ENCODE results near the gene ARF3. TPM values are rescaled to one million over a fixed set of nuclear protein-coding genes. Genes with fewer than 3 reads are reported as not detected.

The ARF3 gene
- polyA plus RNA-seq, 3 donors, result 56.5 to 88.5 (median 58.4) TPM

- WGBS (ENCODE audit: insufficient coverage), result 8% methylated on average over 43 of the region's 50 CpGs
- Mint-ChIP-seq H3K27ac (peak overlapping the region in 5 of 7 donors; percentile 47 to 83 (median 73)), H3K27me3 (ENCODE audit: low read depth in 3 of 3) (peaks cover 90 to 99% (median 95%) of the 10 kb centered on the region in 3 donors), H3K36me3 (peaks cover 22 to 23% of the 10 kb centered on the region in 2 donors), H3K4me1 (peaks cover 62% of the 10 kb centered on the region), H3K4me3 (peak overlapping the region; percentile 37 to 86), H3K9me3 (peaks cover 2 to 42% (median 28%) of the 10 kb centered on the region in 7 donors)
- DNase-seq, result peak in 2 of 3 donors; percentile 69 to 80
- Histone ChIP-seq H3K27me3 (ENCODE audit: control insufficient read depth in 2 of 2, insufficient read depth in 2 of 2, low read length in 2 of 2) (peaks cover 67 to 96% of the 10 kb centered on the region in 2 donors), H3K4me2 (replicated peaks; ENCODE audit: extremely low read depth, low read length, poor library complexity, severe bottlenecking) (peak overlapping the region; percentile 83), H2AFZ (ENCODE audit: insufficient read depth, low read depth, low read length, poor library complexity, severe bottlenecking) (peak overlapping the region; percentile 64), H3K79me2 (ENCODE audit: insufficient read depth, low read length) (no peaks in the 10 kb centered on the region), H3K27ac (ENCODE audit: low read depth in 1 of 2, low read length in 2 of 2) (no peak overlapping the region), H3K36me3 (replicated peaks in 1 of 2; ENCODE audit: control insufficient read depth in 1 of 2, insufficient read depth in 2 of 2, low read length in 2 of 2) (no peaks in the 10 kb centered on the region), H3K9ac (ENCODE audit: insufficient read depth, low read length, poor library complexity, severe bottlenecking) (no peak overlapping the region), H3K9me3 (replicated peaks in 1 of 2; ENCODE audit: control insufficient read depth in 1 of 2, insufficient read depth in 1 of 2, low read length in 2 of 2) (peaks cover 0 to 41% of the 10 kb centered on the region in 2 donors), H3K4me1 (ENCODE audit: control insufficient read depth in 1 of 2, insufficient read depth in 2 of 2, low read length in 2 of 2) (peaks cover 56 to 59% of the 10 kb centered on the region in 2 donors), H3K4me3 (replicated peaks in 1 of 3; ENCODE audit: low read depth in 2 of 3, low read length in 3 of 3) (peak overlapping the region in 1 of 3 experiments; percentile 72), H4K20me1 (ENCODE audit: insufficient read depth, low read length) (peaks cover 5% of the 10 kb centered on the region)
- intact Hi-C loops (cut with micrococcal nuclease), result loop anchor here in 1 of 2 donors (10.0 kb wide), 1 partner anchor 123 kb away; the partner anchor contains the start of gene DDX23
- peak; percentile 99 for TF ChIP-seq CTCF (IDR thresholded peaks at IDR 0.05)
Observed at GRCh38 chr12:48977290-48978281, 20.3 kb upstream of the ARF3 start.

- peak; percentile 86 for TF ChIP-seq CTCF (IDR thresholded peaks at IDR 0.05)
- Histone ChIP-seq H3K9ac (ENCODE audit: insufficient read depth, low read length, poor library complexity, severe bottlenecking) (no peak overlapping the region), H3K36me3 (replicated peaks in 1 of 2; ENCODE audit: control insufficient read depth in 1 of 2, insufficient read depth in 2 of 2, low read length in 2 of 2) (no peaks in the 10 kb centered on the region), H3K27me3 (ENCODE audit: control insufficient read depth in 2 of 2, insufficient read depth in 2 of 2, low read length in 2 of 2) (peaks cover 61 to 96% of the 10 kb centered on the region in 2 donors), H3K27ac (ENCODE audit: low read depth in 1 of 2, low read length in 2 of 2) (no peak overlapping the region), H3K4me3 (replicated peaks in 1 of 3; ENCODE audit: low read depth in 2 of 3, low read length in 3 of 3) (no peak overlapping the region), H3K9me3 (replicated peaks in 1 of 2; ENCODE audit: control insufficient read depth in 1 of 2, insufficient read depth in 1 of 2, low read length in 2 of 2) (peaks cover 0 to 33% of the 10 kb centered on the region in 2 donors), H3K4me1 (ENCODE audit: control insufficient read depth in 1 of 2, insufficient read depth in 2 of 2, low read length in 2 of 2) (peaks cover 51 to 63% of the 10 kb centered on the region in 2 donors), H4K20me1 (ENCODE audit: insufficient read depth, low read length) (peaks cover 12% of the 10 kb centered on the region), H2AFZ (ENCODE audit: insufficient read depth, low read depth, low read length, poor library complexity, severe bottlenecking) (no peak overlapping the region), H3K79me2 (ENCODE audit: insufficient read depth, low read length) (no peaks in the 10 kb centered on the region), H3K4me2 (replicated peaks; ENCODE audit: extremely low read depth, low read length, poor library complexity, severe bottlenecking) (peak overlapping the region; percentile 23)
- intact Hi-C loops (cut with micrococcal nuclease), result loop anchor here in 1 of 2 donors (10.0 kb wide), 1 partner anchor 119 kb away; the partner anchor contains the start of gene DDX23
- DNase-seq, result peak in 1 of 3 donors; percentile 54
- H3K4me1 Mint-ChIP-seq, result peaks cover 57% of the 10 kb centered on the region
- H3K27me3 Mint-ChIP-seq (ENCODE audit: low read depth in 3 of 3), result peaks cover 89 to 99% (median 91%) of the 10 kb centered on the region in 3 donors
- H3K4me3 Mint-ChIP-seq, result peak overlapping the region in 1 of 2 donors; percentile 76
- 21% methylated on average over 14 of the region's 19 CpGs for WGBS (ENCODE audit: insufficient coverage)
- peaks cover 0 to 26% (median 19%) of the 10 kb centered on the region in 7 donors for H3K9me3 Mint-ChIP-seq
- H3K36me3 Mint-ChIP-seq, result peaks cover 15 to 22% of the 10 kb centered on the region in 2 donors
- H3K27ac Mint-ChIP-seq, result peak overlapping the region in 4 of 7 donors; percentile 25 to 74 (median 58)
Observed at GRCh38 chr12:48973941-48974673, 16.8 kb upstream of the ARF3 start.
